RWPE1 (cell line): Measurements from ENCODE around the gene TRANK1.
A peak's percentile ranks its signal among the peaks of the same experiment; 100 is the strongest.

Source experiments
- CTCF ChIA-PET: fragments of 350-600 bp; sonication (Branson Sonifier 250); formaldehyde crosslinking; extraction: SDS; loops from one replicate; lab custom pipeline; 2021; lab: Yijun Ruan, JAX
- POLR2A ChIA-PET: fragments of 400-600 bp; formaldehyde crosslinking; extraction: SDS; loops from one replicate; lab custom pipeline; 2020; ENCODE audit warnings: antibody characterized with exemption; ENCODE audit not compliant: low non-redundant PET; lab: Yijun Ruan, JAX
- DNase-seq: peaks from one replicate; pipeline ENCODE4 v3.0.0; 2012; ENCODE audit warnings: low spot score
- H3K27ac ChIP-seq: fragments of 450-650 bp; 2 replicates; pipeline ENCODE4 v1.5.1; 2017
- TF ChIP-seq, protein P1 (sequence below): fragments of 450-650 bp; conservative IDR thresholded peaks from 2 replicates; pipeline ENCODE4 v1.5.1; 2017; ENCODE audit warnings: low read depth, mild to moderate bottlenecking

Gene TRANK1

GRCh38 chr3:36945333-36945980 lies 603 bp upstream of the TRANK1 start:
- POLR2A ChIA-PET, result no interaction called here
- TF ChIP-seq, protein P1, sequence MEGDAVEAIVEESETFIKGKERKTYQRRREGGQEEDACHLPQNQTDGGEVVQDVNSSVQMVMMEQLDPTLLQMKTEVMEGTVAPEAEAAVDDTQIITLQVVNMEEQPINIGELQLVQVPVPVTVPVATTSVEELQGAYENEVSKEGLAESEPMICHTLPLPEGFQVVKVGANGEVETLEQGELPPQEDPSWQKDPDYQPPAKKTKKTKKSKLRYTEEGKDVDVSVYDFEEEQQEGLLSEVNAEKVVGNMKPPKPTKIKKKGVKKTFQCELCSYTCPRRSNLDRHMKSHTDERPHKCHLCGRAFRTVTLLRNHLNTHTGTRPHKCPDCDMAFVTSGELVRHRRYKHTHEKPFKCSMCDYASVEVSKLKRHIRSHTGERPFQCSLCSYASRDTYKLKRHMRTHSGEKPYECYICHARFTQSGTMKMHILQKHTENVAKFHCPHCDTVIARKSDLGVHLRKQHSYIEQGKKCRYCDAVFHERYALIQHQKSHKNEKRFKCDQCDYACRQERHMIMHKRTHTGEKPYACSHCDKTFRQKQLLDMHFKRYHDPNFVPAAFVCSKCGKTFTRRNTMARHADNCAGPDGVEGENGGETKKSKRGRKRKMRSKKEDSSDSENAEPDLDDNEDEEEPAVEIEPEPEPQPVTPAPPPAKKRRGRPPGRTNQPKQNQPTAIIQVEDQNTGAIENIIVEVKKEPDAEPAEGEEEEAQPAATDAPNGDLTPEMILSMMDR, result no peak
- DNase-seq, result no peak
- CTCF ChIA-PET, result interaction anchor here (0.6 kb wide), 1 partner anchor 43 kb away, joined by 3 read pairs; no protein-coding TSS in a partner anchor
- no peak overlapping the region; the same call in 1 of the 2 replicates for H3K27ac ChIP-seq

DNA sequence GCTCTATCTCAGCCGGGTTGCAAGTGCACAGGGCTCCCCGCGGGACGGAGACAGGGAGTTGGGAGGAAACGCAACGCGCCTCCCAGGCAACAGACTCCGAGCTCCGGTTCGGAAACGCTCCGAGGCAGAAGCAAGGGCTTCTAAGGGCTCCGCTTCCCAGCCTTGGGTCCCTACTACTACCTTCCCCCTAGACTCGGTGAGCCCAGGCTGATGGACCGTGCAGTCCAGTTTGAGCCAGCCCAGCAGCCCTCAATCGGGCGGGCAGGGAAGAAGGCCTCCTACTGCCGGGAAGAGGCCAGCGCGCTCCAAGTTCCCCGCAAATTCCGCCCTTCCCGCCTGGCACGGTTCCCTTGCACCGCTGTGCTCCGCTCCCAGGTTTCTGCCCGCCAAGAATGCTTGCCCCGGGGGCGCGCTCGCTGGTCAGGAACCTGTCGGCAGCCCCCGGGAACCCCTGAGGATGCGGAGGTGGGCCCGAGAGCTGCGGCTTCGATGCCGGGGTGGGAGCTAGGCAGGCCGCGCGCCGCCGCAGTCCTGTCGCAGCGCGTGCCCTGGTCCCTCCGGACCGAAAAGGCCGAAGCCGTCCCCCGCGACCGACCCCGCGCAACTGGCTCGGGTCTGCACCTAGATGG lies 728 bp downstream of the TRANK1 start:
- peak; percentile 40 for DNase-seq
- POLR2A ChIA-PET, result no interaction called here

GRCh38 chr3:36943601-36944000 lies 1.3 kb downstream of the TRANK1 start:
- TF ChIP-seq, protein P1, result no peak
- no peak overlapping the region for H3K27ac ChIP-seq
- POLR2A ChIA-PET, result no interaction called here
- CTCF ChIA-PET, result interaction anchor here (0.5 kb wide), 1 partner anchor 15 kb away, joined by 6 read pairs; no protein-coding TSS in a partner anchor
- DNase-seq, result no peak

More for the DNA sequence above, 728 bp downstream of the TRANK1 start:
- H3K27ac ChIP-seq, result peak overlapping the region; percentile 24; the same call in 1 of the 2 replicates
- CTCF ChIA-PET, result interaction anchor here (0.5 kb wide), 1 partner anchor 15 kb away, joined by 6 read pairs; no protein-coding TSS in a partner anchor
- TF ChIP-seq, protein P1, result no peak; the same call in 1 of the 2 replicates

DNA sequence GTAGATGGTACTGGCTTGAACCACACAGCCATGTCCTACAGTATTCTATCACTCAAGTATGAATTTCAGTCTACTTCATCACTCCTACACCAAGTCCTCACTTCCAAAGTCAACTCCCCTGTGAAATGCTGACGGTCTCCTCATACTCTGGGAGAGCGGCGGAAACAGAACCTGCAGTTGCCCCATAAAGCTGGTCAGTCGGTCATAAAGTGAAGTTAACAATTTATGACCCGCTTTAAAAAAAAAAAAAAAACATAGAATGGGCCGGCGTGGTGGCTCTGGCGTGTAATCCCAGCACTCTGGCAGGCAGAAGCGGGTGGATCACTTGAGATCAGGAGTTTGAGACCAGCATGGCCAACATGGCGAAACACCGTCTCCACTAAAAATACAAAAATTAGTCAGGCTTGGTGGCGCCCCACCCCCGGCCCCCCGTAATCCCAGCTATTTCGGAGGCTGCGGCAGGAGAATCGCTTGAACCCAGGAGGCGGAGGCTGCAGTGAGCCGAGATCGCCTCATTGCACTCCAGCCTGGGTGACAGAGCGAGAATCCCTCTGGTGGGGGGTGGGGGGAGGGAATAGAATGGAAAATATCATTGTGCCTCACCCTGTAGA lies 2.1 kb downstream of the TRANK1 start:
- POLR2A ChIA-PET, result no interaction called here
- H3K27ac ChIP-seq, result no peak overlapping the region
- CTCF ChIA-PET, result interaction anchor here (0.6 to 0.7 kb wide), 2 partner anchors 219 to 1243 kb away, joined by 3 to 4 read pairs; no protein-coding TSS in a partner anchor
- no peak for DNase-seq
- TF ChIP-seq, protein P1, result no peak

- no peak overlapping the region for H3K27ac ChIP-seq
- POLR2A ChIA-PET, result no interaction called here
- CTCF ChIA-PET, result no interaction called here
Observed at GRCh38 chr3:36941658-36942057, 3.2 kb downstream of the TRANK1 start.

DNA sequence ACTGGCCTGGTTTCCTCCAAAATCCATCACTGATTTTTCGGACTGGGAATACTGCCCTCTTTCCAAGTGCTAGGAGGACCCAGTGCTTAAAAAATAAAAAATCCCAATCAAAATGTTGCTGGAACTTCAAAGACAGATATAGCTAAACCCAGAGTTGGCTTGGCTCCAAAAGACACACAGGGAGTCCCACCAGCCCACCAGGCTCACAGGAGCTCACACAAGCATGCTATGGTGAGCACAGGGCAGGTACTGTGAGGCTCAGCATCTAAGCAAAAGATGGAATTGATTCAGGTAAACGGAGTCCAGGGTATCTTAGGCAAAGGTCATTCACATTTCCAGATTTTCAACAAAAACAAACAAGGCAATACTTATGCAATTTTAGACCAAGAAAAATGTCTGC lies 3.7 kb downstream of the TRANK1 start:
- DNase-seq, result no peak
- CTCF ChIA-PET, result no interaction called here
- TF ChIP-seq, protein P1, result no peak
- POLR2A ChIA-PET, result no interaction called here
- no peak overlapping the region for H3K27ac ChIP-seq

More at GRCh38 chr3:36941658-36942057, 3.2 kb downstream of the TRANK1 start:
- TF ChIP-seq, protein P1, result no peak
- DNase-seq, result no peak
